Renal pelvis (tissue), 4 donors: ENCODE results near the gene GPR152. TPM values are rescaled to one million over a fixed set of nuclear protein-coding genes. Genes with fewer than 3 reads are reported as not detected.
"Not testable (repeated sequence)": the region's sequence is repeated elsewhere in the genome, so short reads cannot be mapped to it uniquely, and the experiment has no call there.

ENCODE experiments used
- DNase-seq: peaks from one replicate; pipeline ENCODE4 v3.0.0-alpha.2; 2013
- polyA plus RNA-seq, 3 donors: library from polyadenylated mRNA; unstranded; fragments of 120-200 nt; gene quantifications; one replicate each; pipeline ENCODE4 v1.2.1, GENCODE V29; 2013; ENCODE audit not compliant: insufficient read length in 3 of 3

The GPR152 gene
- polyA plus RNA-seq, 3 donors, result 0.07 TPM; not detected in 2

GRCh38 chr11:67427364-67427859 is 25.1 kb downstream of the GPR152 start:
- not testable (repeated sequence) for DNase-seq

DNA sequence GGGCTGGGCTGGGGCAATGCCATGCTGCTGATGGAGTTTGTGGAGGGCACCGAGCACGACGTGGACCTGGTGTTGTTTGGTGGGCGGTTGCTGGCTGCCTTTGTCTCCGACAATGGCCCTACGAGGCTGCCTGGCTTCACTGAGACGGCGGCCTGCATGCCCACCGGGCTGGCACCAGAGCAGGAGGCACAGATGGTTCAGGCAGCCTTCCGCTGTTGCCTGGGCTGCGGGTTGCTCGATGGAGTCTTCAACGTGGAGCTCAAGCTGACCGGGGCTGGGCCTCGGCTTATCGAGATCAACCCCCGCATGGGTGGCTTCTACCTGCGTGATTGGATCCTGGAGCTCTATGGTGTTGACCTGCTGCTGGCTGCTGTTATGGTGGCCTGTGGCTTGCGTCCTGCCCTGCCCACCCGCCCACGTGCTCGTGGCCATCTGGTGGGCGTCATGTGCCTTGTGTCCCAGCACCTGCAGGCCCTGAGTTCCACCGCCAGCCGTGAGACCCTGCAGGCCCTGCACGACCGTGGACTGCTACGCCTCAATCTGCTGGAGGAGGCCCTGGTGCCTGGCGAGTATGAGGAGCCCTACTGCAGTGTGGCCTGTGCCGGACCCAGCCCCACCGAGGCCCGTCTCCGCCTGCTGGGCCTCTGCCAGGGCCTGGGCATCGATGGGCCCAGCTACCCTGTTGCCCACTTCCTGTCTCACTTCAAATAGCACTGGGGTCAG is 28.5 kb downstream of the GPR152 start:
- no peak for DNase-seq

DNA sequence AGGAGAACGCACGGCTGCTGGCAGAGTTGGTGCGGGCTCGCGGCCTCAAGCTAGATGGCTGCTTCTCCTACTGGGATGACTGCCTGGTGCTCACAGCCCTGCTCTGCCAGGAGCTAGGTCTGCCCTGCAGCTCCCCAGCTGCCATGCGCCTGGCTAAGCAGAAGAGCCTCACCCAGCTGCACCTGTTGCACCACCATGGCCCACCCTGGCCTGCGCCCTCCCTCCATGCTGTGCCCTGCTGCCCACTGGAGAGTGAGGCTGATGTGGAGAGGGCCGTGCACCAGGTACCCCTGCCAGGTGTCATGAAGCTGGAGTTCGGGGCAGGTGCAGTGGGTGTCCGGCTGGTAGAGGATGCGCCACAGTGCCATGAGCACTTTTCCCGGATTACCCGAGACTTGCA is 29.1 kb downstream of the GPR152 start:
- DNase-seq, result no peak

- no peak for DNase-seq
Observed at GRCh38 chr11:67422891-67423290, 29.6 kb downstream of the GPR152 start.

- no peak for DNase-seq
Observed at GRCh38 chr11:67421430-67422031, 31.0 kb downstream of the GPR152 start.

DNA sequence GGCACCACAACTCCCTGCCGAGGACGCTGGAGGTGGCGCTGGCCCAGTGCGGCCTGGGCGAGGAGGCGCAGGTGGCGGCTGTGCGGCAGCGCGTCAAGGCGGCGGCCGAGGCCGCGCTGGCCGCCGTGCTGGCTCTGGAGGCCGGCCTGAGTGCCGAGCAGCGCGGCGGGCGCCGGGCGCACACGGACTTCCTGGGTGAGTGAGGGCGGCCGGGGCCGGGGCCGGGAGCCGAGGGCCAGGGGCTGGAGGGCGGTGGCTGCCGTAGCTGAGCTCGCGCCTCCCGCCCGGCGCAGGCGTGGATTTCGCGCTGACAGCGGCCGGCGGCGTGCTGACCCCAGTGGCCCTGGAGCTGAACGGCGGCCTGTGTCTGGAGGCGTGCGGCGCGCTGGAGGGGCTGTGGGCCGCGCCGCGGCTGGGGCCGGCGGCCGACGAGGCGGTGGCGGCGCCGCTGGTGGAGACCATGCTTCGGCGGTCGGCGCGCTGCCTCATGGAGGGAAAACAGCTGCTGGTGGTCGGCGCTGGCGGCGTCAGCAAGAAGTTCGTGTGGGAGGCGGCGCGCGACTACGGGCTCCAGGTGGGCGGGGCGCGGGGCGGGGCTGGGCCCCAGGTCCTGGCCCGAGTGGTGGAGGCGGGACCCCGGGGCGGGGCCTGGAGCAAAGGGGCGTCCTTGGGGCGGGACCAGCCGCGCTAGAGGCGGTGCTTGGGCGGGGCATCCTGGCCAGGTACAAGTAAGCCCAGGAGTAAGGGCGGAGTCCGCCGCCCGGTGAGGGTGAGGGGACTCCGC is 31.7 kb downstream of the GPR152 start:
- DNase-seq, result peak; percentile 94

GRCh38 chr11:67420147-67420645 is 32.3 kb downstream of the GPR152 start:
- no peak for DNase-seq

DNA sequence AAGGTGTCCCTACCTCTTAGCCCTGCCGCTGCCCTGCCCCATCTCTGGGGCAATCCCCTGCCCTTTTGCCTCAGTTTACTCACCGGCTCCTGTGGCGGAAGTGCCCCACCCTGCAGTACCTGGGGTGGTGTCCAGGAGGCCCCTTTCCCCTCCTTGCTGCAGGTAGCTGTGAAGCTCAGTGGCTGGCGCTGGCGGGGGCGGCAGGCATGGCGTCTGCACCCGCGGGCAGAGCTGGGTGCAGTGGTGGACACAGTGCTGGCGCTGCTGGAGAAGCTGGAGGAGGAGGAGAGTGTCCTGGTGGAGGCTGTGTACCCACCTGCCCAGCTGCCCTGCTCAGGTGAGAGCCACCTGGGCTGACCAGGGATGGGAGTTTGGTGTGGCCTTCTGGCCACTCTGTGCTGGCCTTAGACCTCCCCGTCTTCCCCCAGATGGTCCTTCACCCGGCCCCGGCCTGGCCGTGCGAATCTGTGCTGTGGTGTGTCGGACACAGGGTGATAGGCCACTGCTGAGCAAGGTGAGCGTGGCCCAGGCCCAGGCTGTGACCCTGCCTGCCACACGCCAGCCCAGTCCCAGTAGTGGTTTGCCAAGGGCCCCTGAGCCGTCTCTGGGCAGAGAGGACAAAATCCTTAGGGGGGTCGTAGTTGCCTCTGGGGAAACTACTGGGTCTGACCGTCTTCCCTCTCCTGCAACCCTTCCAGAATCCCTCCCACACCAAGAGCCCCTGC is 33.0 kb downstream of the GPR152 start:
- DNase-seq, result no peak

DNA sequence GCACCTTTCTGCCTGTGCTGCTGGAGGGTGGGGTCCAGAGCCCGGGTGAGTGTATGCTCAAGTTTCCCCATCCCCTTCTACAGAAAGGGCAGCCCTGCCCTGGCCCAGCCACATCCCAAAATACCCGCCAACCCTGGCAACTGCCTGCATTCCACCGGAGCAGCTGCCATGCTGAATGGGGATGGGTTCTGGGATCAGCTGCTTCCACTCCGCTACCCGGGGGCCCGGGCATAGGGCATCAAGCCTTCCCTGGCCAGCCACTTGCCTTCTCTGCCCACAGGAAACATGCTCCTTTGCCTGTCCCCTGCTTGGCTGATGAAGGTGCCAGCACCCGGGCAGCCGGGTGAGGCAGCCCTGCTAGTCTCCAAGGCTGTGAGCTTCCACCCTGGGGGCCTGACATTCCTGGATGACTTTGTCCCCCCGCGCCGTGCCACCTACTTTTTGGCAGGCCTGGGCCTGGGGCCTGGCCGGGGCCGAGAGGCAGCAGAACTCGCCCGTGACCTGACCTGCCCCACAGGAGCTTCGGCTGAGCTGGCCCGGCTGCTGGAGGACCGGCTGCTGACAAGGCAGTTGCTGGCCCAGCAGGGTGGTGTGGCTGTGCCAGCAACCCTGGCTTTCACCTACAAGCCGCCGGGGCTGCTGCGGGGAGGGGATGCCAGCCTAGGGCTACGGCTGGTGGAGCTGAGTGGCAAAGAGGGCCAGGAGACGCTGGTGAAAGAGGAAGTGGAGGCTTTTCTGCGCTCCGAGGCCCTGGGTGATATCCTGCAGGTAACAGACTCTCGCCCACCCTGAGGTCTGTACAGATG is 33.9 kb downstream of the GPR152 start:
- no peak for DNase-seq

DNA sequence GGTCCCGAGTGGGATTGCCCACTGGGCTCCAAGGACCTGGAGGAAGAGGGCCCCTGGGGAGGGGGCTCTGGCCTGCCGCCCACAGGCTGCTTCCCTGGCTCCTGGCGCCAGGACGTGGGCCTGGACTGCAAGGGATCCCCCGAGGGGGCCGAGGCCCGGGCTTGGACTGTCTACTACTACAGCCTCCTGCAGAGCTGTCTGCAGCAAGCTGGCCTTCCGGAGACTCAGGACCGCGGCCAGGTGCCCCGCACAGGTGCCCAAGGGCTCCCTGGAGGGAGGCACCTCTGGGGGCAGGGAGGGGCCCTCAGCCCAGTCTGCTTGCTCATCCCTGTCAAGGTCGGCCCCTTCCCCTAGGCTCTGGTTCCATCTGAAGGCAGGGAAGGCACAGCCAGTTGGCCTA is 35.1 kb downstream of the GPR152 start:
- DNase-seq, result no peak

DNA sequence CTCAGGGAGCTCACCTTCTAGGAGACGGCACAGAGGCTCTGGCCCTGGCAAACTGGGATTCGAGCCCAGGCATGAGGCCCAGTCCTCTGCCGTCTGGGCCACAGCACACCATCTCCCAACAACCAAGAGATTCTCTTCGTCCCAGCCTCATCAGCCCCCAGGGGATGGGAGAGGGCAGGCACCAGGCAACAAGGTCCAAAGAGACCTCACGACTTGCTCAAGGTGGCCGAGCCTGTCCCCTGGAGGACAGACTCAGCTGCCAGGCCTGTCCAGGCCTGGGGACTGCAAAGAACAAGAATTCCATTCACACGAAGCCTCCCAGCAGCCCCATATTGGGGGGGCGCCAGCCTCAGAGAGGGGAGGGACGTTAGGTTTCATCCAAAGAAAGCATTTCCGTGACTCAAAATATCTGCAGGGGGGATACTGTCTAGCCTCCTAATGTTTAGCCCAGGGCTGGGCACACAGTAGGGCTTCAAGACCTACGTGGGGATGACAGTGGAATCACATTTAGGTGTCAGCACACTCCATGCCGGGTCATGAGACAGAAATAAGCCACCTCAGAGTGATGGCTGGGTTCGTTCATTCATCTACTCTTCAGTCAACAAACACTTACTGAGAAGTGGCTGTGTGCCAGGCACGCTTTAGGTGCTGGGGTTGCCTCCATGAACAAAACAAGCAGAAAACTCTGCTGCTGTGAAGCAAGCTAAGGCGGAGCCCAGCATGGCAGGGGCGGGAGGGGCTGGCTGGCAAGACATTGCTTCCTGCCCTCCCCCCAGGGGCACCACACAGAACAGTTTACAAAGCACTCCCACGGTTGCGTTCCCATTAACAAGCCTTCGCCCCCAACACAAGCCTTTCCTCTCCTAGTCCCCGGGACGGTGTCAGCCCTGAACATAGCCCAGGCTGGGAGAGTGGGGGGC is 35.9 kb downstream of the GPR152 start:
- DNase-seq, result no peak

DNA sequence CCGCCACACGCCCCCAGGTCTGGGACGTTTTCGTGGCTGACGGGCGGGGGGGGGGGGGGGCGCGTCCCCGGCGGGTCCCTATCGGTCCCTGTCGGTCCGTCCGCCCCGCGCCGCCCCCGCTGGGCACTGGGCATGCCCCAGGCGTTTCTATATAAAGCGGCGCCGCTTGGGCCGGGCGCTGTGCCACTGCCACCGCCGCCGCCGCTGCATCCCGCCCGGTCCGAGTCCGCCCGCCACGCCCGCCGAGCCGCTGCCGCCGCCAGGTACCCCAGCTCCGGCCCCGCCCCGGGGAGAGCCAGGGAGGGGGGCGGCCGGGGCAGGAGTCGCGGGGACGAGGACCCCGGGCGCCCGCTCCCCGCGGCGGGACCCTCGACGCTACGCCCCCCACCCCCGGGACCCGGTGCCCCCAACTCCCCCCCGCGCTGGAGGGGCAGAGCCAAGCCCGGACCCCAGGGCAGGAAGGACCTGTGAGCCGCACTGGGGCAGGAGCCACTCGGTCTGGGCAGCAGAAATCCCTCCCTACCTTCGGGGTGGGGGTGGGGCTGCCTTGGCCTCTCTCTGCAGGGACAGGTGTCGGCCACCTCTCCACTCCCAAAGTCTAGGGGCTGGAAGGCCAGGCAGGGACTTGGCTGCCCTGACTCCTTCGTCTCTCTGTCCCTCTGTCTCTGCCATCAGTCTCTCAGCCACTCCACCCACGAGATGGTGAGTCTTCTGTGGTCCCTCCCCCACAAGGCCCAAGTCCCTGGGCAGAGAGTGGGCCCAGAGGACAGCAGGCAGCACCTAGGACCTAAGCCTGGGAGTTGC is 36.8 kb downstream of the GPR152 start, which contains the start of gene CARNS1:
TSS of gene CARNS1 (plus strand) at position 178 of the 804 bp plus-strand sequence. CDS start at position 700, 522 bp downstream.
- no peak for DNase-seq

DNA sequence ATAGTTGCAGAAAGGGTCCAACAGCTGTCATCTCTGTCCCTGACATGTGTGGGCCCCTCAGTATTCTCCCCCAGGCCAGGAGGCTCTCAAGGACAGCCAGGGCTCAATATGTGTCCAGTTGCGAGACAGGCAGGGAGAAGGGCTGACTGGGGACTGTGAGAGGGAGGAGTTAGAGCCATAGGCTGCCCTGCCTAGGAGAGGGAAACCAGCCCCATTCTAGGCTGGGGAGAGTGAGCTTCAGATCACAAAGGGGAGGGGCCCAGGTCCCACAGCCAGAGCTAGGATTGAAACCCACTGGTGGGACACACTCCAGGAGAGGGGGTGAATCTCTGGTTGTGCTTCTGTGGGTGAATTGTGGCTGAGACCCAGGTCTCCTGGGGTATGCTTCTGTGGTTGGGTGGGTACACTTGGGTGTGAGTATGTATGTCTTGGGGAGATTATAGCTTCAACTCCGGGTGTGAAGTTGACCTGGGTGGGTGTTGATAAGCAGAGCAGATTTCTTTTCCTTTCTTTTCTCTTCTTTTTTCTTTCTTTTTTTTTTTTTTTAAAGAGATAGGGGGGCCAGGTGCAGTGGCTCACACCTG is 39.2 kb downstream of the GPR152 start:
- DNase-seq, result no peak

DNA sequence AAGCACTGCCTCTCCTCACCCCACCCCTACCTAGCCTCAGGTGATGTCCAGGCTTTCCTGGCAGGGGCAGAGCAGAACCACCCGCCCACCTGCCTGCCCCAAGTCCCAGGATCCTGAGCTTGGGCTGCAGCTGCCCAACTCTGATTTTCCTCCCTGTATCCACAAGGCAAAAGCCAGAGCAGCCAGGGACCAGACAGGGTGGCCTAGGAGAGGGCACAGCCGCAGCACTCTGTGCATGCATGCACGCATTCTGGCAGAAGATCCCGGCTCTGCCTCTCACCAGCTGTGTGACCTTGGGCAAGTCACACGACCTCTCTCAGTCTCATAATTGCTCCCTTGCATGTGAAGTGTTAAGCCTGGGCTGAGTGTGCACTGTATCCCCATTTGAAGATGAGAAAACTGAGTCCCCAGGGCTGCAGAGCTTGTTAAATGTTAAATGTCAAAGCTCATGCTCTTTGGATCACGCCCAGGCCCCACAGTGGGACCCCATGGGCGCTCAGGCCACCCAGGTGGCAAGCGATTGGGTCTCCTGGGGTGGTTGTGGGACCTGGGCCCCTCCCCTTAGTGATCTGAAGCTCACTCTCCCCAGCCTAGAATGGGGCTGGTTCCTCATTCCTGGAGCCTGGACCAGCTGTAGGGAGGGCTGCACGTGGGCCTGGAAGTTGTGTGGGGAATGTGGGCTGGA is 39.9 kb downstream of the GPR152 start:
- DNase-seq, result no peak

- DNase-seq, result no peak
Observed at GRCh38 chr11:67411785-67412152, 40.8 kb downstream of the GPR152 start.

GRCh38 chr11:67410984-67411784 is 41.3 kb downstream of the GPR152 start:
- no peak for DNase-seq

DNA sequence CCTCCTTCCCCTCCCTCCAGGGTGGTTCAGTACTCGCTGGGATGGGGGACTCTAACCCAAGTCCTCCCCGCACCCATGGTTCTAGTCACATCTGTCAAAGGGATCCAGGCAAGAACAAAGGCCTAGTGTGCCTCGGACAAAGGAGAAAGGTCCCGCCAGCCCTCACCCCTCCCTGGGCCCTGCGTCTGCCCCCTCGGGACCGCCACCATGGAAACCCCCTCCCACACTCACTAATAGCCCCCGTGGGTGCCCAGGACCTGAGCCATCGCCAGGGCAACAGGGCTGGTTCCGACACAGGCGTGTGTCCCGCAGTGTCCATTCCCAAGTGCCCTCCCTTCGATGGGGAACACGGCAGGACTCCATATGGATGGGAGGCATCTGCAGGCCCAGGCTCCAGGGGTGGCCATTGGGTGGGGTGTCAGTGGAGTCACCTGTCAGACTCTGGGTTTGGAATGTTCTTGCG is 42.1 kb downstream of the GPR152 start:
- DNase-seq, result no peak
